ENCODE results near the gene SYNC. TPM values are rescaled to one million over a fixed set of nuclear protein-coding genes. Genes with fewer than 3 reads are reported as not detected.

Gene SYNC
- total and polyA plus RNA-seq, 2 donors (not counting 3 experiments of a cell fraction or from before 2014, with no cell fraction given), result 3.5 to 9.4 TPM

- CTCF ChIA-PET, result no interaction called here
- H2AFZ ChIP-seq (ENCODE audit: low read depth, low read length), result no peak overlapping the region
- peaks cover 9% of the 10 kb centered on the region for H3K4me1 ChIP-seq (ENCODE audit: control insufficient read depth, extremely low read depth, insufficient read depth, low read length)
- no peaks in the 10 kb centered on the region for H4K20me1 ChIP-seq (replicated peaks; ENCODE audit: control insufficient read depth, extremely low read depth, insufficient read depth, low read length)
- H3K27me3 ChIP-seq (ENCODE audit: control insufficient read depth in 2 of 2, insufficient read depth in 2 of 2, low read length in 2 of 2), result no peaks in the 10 kb centered on the region
- H3K9ac ChIP-seq (replicated peaks; ENCODE audit: extremely low read depth, insufficient read depth, low read length), result no peak overlapping the region
- no peaks in the 10 kb centered on the region for H3K79me2 ChIP-seq (ENCODE audit: control insufficient read depth, insufficient read depth, low read length)
- POLR2A ChIA-PET, result no interaction called here
- intact Hi-C loops (cut with micrococcal nuclease), result no loop called here
- dilution Hi-C loops (cut with MboI; ENCODE audit: extremely low pct_ligation_motif_present, low sequenced_read_pairs), result no loop called here
- DNase-seq (ENCODE audit: low read depth, low spot score), result no peak
- H3K27ac ChIP-seq (ENCODE audit: insufficient read depth, low read depth, low read length), result no peak overlapping the region
- TF ChIP-seq MYC (IDR thresholded peaks at IDR 0.05; ENCODE audit: low read depth, low read length) (no peak), GATA2 (IDR thresholded peaks at IDR 0.05; ENCODE audit: insufficient read depth, insufficient read length, low read depth, low read length) (no peak), POLR2AphosphoS5 (IDR thresholded peaks at IDR 0.05; ENCODE audit: insufficient read depth, low read depth, low read length) (no peak), JUN (IDR thresholded peaks at IDR 0.05; ENCODE audit: borderline replicate concordance, insufficient read depth, insufficient read length, low read depth) (no peak), MAX (IDR thresholded peaks at IDR 0.05; ENCODE audit: insufficient read depth, insufficient read length) (no peak), FOS (IDR thresholded peaks at IDR 0.05; ENCODE audit: borderline replicate concordance, insufficient read depth, low read length) (no peak), CTCF (IDR thresholded peaks at IDR 0.05; ENCODE audit: extremely low read depth in 1 of 2, insufficient read depth in 1 of 2, low read depth in 1 of 2, low read length in 2 of 2) (no peak), POLR2A (IDR thresholded peaks at IDR 0.05; ENCODE audit: low read depth, low read length) (no peak), EZH2 (IDR thresholded peaks at IDR 0.05; ENCODE audit: borderline replicate concordance, low read depth, low read length, severe bottlenecking) (no peak)
- H3K9me3 ChIP-seq (replicated peaks; ENCODE audit: control insufficient read depth, insufficient read depth, low read length), result no peaks in the 10 kb centered on the region
- FAIRE-seq, result no peak
- no peaks in the 10 kb centered on the region for H3K36me3 ChIP-seq (ENCODE audit: control insufficient read depth in 2 of 2, extremely low read depth in 1 of 2, insufficient read depth in 2 of 2, low read length in 2 of 2)
- BruUV-seq (replicated peaks), result no TSS peak
- no peak overlapping the region for H3K4me2 ChIP-seq (ENCODE audit: insufficient read depth, low read length)
- H3K9me1 ChIP-seq (replicated peaks; ENCODE audit: control insufficient read depth, extremely low read depth, insufficient read depth, low read length), result no peaks in the 10 kb centered on the region
- H3K4me3 ChIP-seq (replicated peaks in 1 of 3; ENCODE audit: insufficient read depth in 1 of 3, low read depth in 1 of 3, low read length in 3 of 3), result no peak overlapping the region
These were observed 6.5 kb downstream of the SYNC start for GRCh38 chr1:32696041-32696440.
